HG02938 (cell line): ENCODE results near the gene ABCA9.

ENCODE experiments used
- ATAC-seq: cut with Tn5 transposase; IDR thresholded peaks from one replicate; pipeline ENCODE4 v1.9.1; 2021; ENCODE audit warnings: mild to moderate bottlenecking, moderate library complexity; ENCODE audit not compliant: unreplicated experiment

The ABCA9 gene

GRCh38 chr17:69069226-69069750, 8.6 kb upstream of the ABCA9 start:
- no peak for ATAC-seq

- ATAC-seq, result no peak
These were observed 6.7 kb upstream of the ABCA9 start for GRCh38 chr17:69067274-69068047.

GRCh38 chr17:69066482-69066881, 5.8 kb upstream of the ABCA9 start:
- ATAC-seq, result no peak

GRCh38 chr17:69065113-69065512, 4.4 kb upstream of the ABCA9 start:
- ATAC-seq, result no peak

- ATAC-seq, result no peak
These were observed 3.7 kb upstream of the ABCA9 start for GRCh38 chr17:69064476-69064875.

GRCh38 chr17:69064001-69064400, 3.3 kb upstream of the ABCA9 start:
- ATAC-seq, result no peak

GRCh38 chr17:69062860-69063581, 2.3 kb upstream of the ABCA9 start:
- ATAC-seq, result no peak

- ATAC-seq, result no peak
These were observed 1.2 kb upstream of the ABCA9 start for GRCh38 chr17:69061721-69062556.

- no peak for ATAC-seq
These were observed 1.1 kb downstream of the ABCA9 start for GRCh38 chr17:69059458-69060175.

GRCh38 chr17:69058165-69058564, 2.6 kb downstream of the ABCA9 start:
- no peak for ATAC-seq

- no peak for ATAC-seq
These were observed 3.4 kb downstream of the ABCA9 start for GRCh38 chr17:69057280-69057679.

- ATAC-seq, result no peak
These were observed 4.4 kb downstream of the ABCA9 start for GRCh38 chr17:69056179-69056823.

GRCh38 chr17:69055334-69055733, 5.4 kb downstream of the ABCA9 start:
- ATAC-seq, result no peak

- no peak for ATAC-seq
These were observed 9.5 kb downstream of the ABCA9 start for GRCh38 chr17:69050999-69051775.

GRCh38 chr17:69048634-69049033, 12.1 kb downstream of the ABCA9 start:
- ATAC-seq, result no peak

- ATAC-seq, result no peak
These were observed 13.1 kb downstream of the ABCA9 start for GRCh38 chr17:69047368-69048263.

GRCh38 chr17:69046121-69046807, 14.5 kb downstream of the ABCA9 start:
- ATAC-seq, result no peak

GRCh38 chr17:69045646-69046045, 15.1 kb downstream of the ABCA9 start:
- ATAC-seq, result no peak
